ENCODE results near the gene SNCAIP.

SNCAIP gene

DNA sequence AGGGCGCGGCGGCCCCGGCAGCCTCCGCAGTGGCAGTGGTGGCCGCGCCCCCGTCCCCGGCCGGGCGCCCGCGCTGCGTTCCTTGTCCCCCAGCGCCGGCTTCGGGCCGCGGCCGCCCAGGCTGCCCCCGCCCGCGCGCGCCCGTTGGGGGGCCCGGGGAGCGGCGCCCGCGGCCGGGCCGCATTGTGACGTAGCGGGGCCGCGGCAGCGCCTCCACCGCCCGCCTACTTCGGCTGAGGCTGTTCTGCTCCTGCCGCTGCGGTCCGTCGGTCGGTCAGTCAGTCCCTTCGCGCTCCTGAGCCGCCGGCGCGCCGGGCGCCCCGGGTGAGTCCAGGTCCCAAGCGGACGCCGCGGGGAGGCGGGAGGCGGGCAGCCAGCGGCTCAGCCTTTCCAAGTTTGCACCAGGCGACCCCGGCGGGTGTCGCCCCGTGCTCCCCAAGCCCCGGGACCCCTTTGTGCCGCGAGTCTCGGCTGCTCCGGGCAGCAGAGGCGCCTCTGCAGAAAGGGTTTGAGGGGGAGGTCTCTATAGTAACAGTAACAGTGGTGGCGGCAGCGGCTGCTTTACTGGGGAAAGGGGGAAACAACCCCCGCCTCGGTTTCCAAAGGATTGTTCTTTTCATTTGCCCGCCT lies at the start of gene SNCAIP:
SNCAIP (plus strand) TSS at position 277 of the 630 bp plus-strand sequence. CDS start 78,898 bp downstream, outside the sequence.
- DNase-seq, result no peak

DNA sequence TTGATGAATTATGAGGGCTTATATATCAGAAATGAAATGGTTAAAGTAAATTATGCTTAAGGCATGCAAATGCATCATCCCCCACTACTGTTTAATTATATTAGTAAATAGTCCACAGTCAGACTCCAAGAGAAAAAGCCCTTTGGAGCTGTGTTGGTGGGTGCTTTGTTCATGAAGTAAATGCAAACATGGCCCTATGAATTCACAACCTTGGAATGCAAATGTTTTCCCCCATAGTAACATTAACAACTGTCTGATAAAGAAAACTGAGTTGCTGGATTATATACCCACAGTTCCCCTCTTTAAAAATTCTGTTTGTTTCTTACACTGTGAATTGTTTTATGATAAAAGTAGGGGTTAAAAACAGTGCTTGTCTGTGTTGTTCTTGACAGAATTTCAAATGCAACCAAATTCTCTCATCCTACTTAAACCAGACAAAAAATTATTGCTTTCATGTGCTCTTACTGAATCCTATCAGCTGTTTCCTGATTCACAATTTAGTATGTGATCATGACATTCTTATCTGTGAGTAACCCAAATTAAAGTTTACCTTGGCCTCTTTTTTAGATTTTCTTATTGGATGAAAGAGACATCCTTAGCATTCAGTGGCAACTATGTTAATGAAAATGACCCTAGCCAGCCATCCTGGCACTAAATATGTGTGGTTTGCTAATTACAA lies 48.5 kb upstream of the SNCAIP start:
- DNase-seq, result no peak

DNA sequence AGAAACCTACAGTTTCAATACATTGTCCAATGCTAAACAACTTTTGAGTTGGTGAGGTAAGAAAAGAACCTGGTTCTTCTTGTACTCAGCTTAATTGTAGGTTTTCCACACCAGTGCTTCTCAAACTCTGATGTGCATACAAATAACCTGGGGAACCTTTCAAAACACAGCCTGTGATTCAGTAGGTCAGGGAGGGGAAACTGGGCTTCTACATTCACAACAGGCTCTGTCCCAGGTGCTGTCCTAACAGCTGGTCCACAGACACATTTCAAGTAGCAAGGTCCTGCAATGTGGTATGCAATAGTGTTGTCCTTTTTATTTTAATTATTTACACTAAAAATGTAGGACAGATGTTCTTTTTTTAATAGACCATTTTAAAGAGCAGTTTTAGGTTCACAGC lies 47.4 kb upstream of the SNCAIP start:
- no peak for DNase-seq

DNA sequence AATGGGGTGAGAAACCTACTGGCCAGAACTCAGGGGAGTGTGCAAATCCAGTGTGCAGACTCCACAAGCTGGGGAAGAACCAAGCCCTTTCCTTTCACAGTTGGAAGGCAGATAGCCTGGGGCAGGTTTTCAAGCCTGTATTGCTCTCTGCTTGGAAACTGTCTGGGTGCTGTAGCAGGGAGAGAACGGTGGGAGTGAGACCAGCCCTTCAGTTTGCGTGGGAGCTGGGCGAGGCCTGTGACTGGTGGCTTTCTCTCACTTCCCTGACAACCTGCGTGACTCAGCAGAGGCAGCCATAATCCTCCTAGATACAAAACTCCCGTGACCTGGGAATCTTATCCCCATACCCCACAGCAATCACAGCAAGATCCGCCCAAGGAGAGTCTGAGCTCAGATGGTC lies 44.9 kb upstream of the SNCAIP start:
- no peak for DNase-seq

DNA sequence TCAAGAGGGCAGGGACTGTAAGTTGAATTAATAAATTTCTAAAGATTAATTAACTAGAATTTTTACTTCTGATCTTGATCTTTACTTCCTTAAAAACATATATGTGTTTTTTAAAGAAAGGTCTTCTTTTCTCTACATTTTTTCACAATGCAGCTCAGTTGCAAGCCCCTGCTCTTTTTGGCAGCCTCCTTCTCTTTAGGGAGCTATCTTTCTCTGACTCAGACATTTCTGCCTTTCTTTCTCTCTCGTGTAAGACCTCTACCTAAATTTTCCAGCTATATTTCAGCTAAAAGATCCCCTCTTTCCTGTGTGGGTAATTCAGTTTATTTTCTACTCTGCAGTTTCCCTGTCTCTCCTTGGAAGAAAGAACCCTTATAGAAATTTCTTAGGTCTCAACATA lies 38.3 kb upstream of the SNCAIP start:
- no peak for DNase-seq

DNA sequence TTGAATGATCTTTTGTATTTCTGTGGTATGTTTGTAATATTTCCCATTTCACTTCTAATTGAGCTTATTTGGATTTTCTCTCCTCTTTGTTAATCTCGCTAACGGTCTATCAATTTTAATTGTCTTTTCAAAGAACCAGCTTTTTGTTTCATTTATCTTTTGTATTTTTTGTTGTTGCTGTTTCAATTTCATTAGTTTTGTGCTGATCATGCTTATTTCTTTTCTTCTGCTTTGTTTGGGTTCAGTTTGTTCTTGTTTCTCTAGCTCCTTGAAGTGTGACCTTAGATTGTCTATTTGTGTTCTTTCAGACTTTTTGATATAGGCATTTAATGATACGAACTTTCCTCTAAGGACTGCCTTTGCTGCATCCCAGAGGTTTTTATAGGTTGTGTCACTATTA lies 28.4 kb upstream of the SNCAIP start:
- DNase-seq, result no peak

DNA sequence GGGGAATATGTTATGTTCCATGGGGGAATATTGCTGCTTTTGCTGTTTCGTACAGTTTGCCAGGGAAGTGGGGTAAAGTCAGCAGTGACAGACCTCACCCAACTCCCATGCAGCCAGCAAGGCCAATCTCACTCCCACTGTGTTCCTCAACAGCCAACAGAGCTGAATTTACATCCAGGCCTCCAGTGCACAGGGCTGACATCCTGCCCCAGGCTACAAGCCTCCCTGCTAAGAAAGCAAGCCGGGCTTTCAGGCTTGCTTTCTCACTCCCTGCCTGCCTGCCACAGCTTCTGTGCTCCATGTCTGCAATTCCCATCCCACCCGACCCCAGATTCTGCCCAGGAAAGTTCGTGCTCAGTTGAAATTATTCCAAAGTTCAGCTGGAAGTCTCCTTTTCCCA lies 25.5 kb upstream of the SNCAIP start:
- no peak for DNase-seq

DNA sequence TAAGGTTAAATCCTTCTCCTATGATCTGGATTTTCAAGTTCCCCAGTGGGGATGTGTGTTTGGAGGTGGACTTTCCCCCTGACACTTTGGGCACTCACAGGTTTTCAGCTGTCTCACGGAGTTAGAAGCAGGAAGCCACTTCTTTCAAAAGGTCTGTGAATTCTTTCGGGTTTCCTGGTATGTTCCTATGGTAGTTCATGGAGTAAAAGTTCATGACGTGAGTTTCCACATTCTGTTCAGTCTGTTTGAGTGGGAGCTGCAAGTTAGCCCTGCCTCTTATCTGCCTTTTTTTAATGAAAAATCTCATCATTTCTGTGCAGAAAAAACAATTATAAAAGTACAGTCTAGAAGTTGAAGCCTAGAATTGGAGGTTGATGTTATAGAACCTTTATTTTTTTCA lies 24.9 kb upstream of the SNCAIP start:
- no peak for DNase-seq

DNA sequence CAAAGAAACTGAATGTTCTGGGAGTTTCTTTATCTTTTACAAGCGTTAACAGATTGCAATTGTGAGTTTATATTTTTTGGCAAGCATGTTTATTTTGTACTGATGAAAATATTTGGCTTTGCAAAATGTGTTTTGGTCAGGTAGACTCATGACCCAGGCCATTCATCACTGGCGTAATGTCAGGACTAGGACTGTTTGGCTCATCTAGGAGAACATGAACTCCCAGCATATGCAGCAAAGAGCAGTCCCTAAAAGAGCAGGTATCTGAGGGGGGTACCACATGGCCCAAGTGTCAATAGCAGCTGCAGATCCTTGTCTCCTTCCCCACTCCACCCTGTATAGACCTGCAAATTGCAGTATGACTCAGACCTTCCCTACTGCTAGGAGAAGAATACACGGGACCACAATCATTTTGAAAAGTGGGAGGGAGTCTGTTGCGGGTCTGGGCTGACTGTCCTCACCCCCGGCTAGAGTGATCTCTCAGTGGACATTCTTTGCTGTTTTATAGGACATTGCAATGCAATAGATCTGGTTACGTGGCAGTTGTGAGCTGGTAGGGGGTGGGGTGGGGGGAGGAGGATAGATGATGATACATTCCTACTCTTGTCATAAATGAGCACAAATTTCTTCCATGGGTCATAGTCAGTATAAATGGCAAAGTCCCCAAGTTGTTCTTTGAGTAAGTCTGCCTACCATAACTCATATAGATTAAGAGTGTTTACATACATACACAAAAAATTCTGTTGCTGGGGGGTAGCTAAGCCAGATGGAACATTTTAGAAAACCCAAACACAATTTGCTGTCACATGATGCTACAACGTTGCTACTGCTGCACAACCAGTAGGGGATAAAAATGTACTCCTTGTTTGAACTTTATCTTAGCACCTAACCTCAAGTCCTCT lies 20.8 kb upstream of the SNCAIP start:
- no peak for DNase-seq

DNA sequence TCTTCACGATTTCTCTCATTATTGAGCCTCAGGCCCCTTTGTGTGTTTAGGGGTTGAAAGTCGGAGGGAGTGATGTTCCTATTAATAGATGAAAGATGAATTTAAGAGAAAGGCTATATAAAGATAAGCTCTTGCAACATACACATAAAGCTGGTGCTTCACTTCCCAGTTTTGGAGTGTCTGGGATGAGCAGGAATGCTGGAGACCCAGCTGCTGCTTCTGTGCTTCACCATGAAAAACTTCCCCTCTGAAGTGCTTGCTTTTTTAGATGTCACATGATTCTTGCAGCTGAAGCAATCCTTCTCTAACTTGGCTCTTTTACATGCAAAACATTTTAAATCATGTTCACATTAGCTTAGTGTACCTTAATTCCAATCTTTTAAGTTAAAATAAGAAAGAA lies 19.7 kb upstream of the SNCAIP start:
- no peak for DNase-seq

DNA sequence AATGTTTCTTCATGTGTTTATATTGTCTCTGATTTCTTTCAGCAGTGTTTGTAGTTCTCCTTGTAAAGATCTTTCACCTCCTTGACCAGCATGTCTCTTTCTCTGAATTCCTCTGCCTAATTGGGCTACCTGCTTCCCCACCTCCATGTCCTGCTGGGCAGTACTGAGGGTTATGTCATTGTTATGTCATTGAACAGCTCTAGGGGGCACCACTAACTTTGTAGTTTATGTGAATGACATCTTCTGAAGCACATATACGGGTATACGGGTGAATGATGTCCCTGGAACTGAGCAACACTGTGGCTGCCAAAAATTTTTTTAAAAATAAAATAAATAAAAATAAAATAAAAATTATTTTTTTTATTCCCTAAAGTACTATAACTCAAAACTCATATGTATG lies 16.9 kb upstream of the SNCAIP start:
- no peak for DNase-seq

DNA sequence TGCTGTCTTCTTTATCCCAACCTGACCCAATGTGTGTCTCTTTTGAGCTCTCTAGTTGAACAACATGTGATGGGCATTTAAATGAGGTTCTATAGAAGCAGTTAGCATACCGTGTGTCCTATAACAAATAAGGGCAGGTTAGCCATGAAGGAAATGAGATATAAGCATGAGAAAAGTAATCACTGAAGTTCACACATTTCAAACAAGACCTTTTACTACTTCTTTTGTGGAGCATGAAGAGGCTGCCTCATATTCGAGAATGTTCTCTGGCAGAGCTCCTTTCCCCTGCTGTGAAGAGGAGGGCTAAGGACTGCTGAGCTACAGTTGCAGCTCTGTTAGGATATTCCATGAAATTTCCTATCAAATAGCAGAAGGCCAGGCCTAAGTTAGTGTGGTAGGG lies 15.2 kb upstream of the SNCAIP start:
- no peak for DNase-seq

DNA sequence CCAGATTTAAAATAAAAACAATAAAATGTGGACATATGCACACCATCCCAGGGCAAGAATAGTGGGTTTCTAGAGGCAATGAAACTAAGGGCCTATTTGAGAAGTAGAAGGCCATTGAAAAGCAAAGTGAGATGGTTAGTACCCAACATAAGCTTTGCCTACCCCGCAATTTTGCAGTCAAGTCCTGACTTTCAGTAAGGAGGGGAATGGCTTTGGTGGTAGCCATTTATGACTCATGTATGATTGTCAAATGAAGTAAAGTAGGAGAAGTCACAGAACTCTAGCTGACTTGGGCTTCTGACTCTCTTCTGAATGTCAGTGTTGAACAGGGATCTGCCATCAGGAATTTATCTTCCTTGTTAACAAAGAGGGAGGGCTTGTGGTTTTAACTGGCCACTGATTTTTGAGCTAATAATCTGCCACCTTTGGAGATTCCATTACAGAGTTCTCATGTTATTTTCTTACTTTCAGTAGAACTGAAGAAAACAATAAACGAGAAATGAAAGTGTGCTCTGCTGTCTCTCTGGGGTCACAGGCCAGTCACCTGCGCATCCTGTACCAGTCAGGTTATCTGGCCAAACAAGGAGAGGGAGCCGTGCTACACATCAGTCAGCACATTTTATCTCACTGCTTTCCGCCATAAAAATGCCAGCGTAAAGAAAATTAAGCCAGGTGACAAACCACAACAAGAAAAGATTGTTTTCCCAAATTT lies 14.3 kb upstream of the SNCAIP start:
- no peak for DNase-seq

DNA sequence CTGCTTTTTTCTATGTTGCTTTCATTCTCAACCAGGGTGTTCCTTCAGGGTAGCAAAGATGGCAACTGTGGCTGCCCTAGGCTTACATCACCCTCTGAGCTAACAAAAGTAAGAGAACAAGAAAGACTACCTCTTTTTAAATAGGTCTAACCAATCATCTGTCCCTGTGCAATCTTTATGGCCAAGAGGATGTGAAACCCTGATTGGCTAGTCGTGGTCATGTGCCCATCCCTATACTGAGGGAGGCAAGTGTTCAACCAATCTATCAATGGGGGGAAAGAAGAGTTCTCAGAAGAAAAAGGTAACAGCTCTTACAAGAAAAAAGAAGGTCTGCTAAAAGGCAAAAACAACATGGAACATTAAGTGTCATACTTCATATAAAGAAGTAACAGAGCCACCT lies 11.7 kb upstream of the SNCAIP start:
- DNase-seq, result no peak

DNA sequence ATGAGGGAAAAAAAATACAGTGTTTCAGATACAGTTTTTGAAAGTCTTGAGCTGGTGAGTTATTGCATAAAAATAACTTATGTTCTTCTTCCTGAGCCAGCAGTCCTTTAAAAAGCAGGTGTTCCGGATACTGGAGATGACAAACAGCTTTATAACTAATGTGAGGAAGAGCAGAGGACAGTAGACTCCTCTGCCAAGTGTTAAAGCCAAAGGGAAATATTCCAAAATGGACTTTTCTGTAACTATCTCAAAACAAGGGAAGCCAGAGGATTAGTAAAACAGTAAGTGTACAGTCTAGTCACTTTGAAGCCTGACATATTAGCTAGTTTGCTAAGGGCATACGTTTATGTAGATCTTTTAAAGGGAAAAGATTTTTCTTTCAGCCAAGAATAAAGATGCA lies 11.0 kb upstream of the SNCAIP start:
- DNase-seq, result no peak

DNA sequence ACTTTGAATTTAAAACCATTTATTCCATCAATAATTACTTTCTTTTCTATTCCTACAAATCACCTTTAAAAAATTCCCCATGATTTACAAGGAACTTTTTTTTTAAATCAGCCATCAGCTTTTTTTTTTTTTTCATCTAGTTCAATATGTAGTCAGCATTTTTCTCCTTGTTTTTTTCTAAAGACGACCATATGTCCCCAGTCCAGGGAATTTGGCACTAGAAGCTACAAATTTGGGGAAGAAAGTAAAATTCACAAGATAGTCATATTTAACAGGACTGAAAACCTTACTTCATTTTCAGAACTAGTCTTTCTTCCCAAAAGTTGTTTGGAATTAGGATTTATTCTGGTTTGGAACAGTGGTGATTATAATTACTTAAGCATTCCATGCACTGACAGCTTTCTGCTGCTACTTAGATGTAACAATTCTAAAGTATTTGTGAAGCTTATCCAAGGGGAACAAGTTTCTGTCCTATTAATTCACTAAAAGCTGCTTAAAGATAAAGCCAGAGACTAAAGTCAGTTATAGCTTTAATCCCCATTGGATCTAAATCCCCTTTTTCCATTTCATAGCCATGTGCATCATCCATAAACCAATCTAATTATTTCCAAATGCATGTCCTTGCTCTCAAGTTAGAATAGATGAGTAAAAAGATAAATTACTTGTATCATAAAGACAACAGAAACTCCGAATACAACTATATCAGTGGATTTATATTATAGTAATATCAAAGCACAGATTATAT lies 7.4 kb upstream of the SNCAIP start:
- no peak for DNase-seq

DNA sequence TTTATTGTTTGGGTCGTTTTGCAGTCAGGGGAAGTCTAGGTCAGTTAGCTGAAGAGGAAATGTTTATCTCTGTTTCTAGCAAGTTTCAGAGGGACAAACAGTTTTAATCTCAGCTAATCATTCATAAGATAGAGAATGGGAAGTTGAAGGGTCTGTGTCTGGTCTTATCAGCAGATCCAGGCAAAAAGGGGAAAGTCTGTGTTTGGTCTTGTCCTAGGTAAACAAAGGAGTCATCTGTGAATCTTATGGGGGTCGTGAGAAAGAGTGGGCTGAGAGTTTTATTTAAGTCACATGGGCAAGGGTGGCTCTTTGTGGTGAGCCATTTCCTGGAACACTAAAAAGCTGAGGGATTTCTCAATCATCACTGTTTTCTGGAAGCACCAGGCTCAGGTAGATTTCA lies 5.6 kb upstream of the SNCAIP start:
- no peak for DNase-seq

DNA sequence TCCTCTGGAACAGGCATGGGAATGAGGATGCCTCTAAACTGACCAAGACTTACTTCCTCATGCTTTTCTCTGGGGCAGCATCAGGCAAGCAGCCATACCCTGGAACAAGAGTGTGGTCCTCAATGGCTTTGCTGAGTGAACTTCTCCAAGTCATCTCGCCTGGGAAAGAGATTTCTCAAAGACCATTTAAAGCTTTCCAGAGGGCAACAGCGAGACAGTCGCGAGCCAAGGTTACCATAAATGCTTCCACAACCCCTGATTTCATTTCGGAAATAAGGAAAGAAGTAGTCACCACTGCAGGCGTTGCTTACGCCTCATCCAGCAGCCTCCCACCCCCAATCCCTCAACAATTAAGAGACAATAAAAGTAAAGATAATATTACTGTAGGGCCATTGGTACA lies 1.1 kb upstream of the SNCAIP start:
- DNase-seq, result no peak

DNA sequence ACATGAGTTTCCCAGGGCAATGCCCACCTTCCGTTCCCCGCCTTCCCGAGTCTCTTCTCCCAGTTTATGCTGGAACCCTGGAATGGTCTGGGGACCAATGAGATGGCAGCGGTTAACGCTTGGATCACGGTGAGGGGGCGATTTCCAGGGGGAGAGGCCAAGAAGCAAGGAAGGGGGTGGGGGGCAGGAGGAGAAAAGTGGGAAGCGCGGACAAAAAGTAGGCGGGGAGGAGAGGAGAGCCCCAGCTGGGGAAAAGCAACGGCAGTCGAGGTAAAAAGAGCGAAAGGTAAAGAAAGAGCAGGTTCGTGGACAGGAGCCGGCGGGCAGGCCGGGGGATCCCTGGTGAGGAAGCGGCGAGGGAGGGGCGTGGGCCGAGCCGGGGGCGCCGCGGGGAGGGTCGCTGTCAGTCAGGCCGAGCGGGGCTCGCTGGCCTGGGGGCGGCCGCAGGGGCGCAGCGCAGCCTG lies 508 bp upstream of the SNCAIP start:
- DNase-seq, result no peak

DNA sequence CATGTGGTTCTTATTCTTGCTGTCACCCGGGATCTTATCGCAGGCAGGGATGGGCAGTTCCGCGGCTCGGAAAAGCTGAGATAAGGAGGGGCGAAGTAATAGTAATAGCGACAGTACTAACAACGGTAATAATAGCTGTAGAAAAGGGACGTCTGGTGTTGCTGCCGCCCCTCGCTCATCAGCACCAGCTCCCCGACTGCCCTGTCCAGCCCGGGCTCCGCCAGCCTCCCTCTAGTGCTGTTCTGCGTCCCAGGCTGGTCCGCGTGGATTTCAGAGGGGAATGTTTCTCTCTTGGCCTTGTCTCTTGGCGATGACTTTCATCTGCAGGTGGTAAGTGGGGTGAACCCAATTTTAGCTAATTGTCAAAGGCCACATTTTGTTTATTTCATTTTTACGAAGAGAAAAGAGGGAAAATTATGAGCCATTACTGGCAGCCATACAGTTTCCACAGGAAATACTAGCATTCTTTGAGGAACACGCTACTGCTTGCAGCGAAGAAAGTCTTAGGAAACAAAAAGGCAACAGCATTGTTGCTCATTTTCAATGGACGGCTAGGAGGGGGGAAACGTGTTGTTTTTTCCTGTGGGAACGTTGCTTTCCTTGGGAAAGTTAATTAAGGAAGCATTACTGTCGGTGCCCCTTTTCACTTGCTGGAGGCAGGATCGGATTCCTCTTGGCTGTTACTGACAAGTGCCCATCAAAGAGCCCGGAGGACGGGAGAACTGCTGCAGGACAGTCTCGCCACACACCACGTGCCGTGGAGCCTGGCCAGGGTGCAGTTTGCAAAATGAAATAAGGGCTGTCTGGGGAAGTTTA lies 762 bp downstream of the SNCAIP start:
- DNase-seq, result no peak

DNA sequence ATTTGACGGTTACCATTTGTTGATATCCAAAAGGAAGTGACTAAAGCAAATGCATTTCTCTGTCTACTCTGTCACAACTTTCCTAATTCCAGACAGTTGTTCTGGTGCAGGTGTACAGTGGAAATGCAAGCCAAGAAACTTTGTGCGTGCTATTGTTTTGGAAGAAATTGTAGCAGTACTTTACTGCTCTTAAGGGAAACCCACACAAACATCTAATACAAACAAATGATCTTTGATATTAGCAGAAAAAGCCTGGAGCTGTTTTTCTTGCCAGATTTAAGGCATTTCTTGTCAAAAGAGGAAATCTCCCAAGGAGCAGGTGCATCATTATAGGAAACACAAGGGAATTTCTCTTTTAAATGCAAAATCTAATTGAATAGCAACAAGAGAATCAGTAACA lies 2.0 kb downstream of the SNCAIP start:
- no peak for DNase-seq

DNA sequence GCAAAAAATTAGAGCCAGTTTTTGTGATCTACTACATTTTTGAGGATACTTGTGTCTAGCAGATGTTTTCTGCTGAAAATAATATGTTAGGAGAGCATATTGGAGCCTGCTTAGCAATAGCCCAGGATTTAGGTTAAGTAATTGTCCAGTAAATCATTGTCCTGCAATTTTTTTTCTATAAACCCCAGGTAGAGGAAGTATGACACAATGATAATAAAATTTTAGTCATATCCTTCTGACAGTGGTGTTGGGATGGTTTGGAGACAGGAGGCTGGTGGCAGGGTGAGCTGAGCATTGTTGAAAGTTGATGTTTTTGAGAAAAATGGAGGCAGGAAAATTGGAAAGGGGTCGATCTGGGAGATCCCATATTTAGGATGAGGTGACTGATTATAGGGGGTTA lies 3.5 kb downstream of the SNCAIP start:
- DNase-seq, result no peak

Measured in NCI-H2081 treated with DMSO at 0.1 percent for 48 hours (cell line).